T47D (cell line): ENCODE results near the gene SMIM33.
"Not testable (repeated sequence)": the region's sequence is repeated elsewhere in the genome, so short reads cannot be mapped to it uniquely, and the experiment has no call there.

Experiments used
- DNase-seq, 2 experiments: peaks; one replicate each; pipeline versions ENCODE4 v3.0.0 to v3.0.0-alpha.2; 2011 to 2012; ENCODE audit warnings: low read depth in 1 of 2, low spot score in 1 of 2
- JUND ChIP-seq: IDR thresholded peaks from 2 replicates; pipeline ENCODE4 v1.6.1; 2012; ENCODE audit warnings: low read depth
- in situ Hi-C: cut with HindIII; loops from 2 replicates; pipeline ENCODE4 v1.10.0; 2016; ENCODE audit warnings: low sequenced_read_pairs, low pct_unique_long_range_greater_than_20kb

SMIM33 gene

DNA sequence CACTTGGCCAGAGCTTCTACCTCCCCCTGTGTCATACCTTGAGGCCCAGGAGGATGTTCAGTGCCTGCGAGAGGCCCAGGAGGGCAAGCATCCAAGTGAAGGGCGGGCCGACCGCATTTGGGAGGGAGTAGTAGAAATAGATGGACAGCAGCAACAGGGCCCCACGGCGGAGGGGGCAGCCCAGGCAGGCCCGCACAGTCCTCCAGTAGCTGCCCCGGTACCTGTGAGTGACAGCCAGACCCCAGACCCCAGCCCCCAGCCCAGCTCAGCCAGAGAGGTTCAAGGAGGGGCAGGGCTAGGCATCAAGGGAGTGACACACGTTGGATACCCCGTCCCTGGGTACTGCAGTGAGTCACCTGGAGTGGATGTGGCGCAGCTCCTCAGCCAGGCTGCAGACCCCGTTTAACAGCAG, 10.3 kb downstream of the SMIM33 start:
- no peak for TF ChIP-seq JUND
- no peak for DNase-seq
- in situ Hi-C loops = no loop called here

- in situ Hi-C loops = no loop called here
- no peak for TF ChIP-seq JUND
- peak in 1 of 2 experiments; percentile 25 for DNase-seq
These were observed 10.8 kb downstream of the SMIM33 start for GRCh38 chr5:139481580-139482049.

- DNase-seq = peak; percentile 65 to 96
- TF ChIP-seq JUND = no peak
- in situ Hi-C loops = no loop called here
These were observed 11.5 kb downstream of the SMIM33 start, which contains the start of gene STING1 for GRCh38 chr5:139482050-139482889. Gene STING1, minus strand, starts transcription at chr5:139482758. Its CDS starts 1,054 bp downstream, at chr5:139481704.

- DNase-seq, in situ Hi-C loops: not testable (repeated sequence)
These were observed 12.0 kb downstream of the SMIM33 start for GRCh38 chr5:139482890-139483208.

GRCh38 chr5:139486201-139486600, 15.4 kb downstream of the SMIM33 start:
- in situ Hi-C loops = no loop called here
- TF ChIP-seq JUND = no peak
- no peak for DNase-seq

GRCh38 chr5:139488260-139488659, 17.5 kb downstream of the SMIM33 start:
- no peak for DNase-seq
- no peak for TF ChIP-seq JUND
- in situ Hi-C loops = no loop called here

DNA sequence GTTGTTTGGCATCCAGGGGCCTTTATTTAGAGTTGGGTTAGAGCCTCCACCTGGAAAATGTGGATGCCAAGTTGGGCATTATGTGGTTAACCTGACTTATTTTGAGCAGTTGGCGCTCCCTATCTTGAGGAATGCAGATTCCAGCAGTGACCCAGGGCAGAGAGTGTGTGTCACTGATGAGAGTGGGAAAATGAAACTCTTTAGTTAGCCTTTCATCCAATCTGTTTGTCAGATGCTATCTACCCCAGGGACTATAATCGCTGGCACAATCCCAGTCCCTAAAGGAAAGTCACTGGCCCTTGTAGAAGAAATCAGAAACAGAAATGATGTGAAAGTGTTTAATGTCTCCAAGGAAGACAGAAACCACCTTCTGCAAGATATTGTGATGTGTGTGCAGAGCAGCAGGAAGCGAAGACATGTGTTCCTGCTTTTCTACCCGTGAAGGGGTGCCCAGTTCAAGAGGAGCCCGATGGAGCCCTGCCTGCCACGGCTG, 21.9 kb downstream of the SMIM33 start:
- DNase-seq = no peak
- no peak for TF ChIP-seq JUND
- in situ Hi-C loops = no loop called here

GRCh38 chr5:139494256-139494655, 23.5 kb downstream of the SMIM33 start:
- no peak for DNase-seq
- TF ChIP-seq JUND = no peak
- in situ Hi-C loops = no loop called here

DNA sequence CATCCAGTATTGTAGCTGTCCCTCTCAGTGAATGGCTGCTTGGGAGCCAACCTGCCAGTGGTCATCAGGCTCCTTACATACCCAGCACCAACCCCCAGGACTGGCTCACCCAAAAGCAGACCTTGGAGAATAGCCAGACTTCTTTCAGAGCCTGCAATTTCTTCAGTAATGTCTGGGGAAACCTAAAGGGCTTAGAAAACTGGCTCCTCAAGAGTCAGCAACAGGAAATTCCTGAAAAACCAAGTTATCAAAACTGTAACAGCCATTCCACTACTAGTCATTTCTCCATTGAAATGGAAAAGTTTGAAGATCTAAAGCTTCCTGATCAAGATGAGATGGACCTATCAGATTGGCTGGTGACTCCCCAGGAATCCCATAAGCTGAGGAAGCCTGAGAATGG, 24.0 kb downstream of the SMIM33 start:
- DNase-seq = peak in 1 of 2 experiments; percentile 49
- TF ChIP-seq JUND = no peak
- in situ Hi-C loops = no loop called here

- no peak for TF ChIP-seq JUND
- in situ Hi-C loops = no loop called here
- no peak for DNase-seq
These were observed 25.0 kb downstream of the SMIM33 start for GRCh38 chr5:139495638-139496435.

GRCh38 chr5:139501381-139501780, 30.6 kb downstream of the SMIM33 start:
- no peak for DNase-seq
- in situ Hi-C loops = no loop called here
- no peak for TF ChIP-seq JUND

- DNase-seq, in situ Hi-C loops: not testable (repeated sequence)
These were observed 32.4 kb downstream of the SMIM33 start for GRCh38 chr5:139503036-139503817.

DNA sequence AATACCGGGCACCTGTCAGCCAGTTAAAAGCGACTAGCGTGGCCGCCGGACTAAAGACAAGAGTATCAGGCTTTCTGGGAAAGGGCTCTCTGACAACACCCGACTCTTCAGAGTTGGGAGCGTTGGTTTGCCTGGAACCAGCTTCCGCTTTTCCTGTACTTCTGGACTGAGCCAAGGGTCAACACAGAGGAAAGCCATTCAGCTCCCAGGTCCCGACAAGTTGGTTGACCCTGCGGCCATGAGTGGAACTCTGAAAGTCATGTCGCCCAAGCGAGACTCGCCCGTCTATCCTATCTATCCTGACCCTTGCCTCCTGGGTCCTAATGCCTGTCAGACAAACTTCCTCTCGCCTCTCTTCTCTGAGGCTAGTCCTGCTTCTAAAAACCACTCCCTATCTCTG, 33.1 kb downstream of the SMIM33 start:
- in situ Hi-C loops, DNase-seq: not testable (repeated sequence)

- in situ Hi-C loops, DNase-seq: not testable (repeated sequence)
These were observed 33.9 kb downstream of the SMIM33 start for GRCh38 chr5:139504722-139505121.
